ENCODE measurements around the gene RAMP2.

DNA sequence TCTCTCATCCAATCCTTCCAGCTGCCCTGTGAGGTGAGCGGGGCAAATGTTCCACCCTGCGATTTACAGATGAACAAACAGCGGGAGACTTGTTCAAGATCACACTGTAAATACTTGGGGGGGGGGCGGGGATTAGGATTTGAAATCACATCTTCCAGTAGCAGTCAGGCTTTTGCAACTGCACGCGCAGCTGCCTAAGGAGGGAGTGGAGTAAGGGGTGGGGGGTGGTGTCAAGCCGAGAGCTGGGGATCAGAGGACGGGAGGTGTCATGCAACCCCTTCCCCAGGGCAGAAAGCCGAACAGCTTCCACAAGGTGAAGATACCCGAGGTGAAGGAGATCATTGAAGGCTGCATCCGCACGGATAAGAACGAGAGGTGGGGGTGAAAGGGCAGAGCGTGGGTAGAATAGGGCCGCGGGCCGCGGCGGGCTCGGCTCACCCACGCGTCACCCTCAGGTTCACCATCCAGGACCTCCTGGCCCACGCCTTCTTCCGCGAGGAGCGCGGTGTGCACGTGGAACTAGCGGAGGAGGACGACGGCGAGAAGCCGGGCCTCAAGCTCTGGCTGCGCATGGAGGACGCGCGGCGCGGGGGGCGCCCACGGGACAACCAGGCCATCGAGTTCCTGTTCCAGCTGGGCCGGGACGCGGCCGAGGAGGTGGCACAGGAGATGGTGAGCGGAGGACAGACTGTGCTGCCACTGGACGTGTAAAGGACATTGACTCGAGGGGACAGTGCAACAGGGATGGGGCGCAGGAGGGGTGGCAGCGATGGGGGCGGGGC, 24.0 kb downstream of the RAMP2 start:
- no peak for TF ChIP-seq POLR2AphosphoS5 (IDR thresholded peaks at IDR 0.05)
- TF ChIP-seq, protein P1, sequence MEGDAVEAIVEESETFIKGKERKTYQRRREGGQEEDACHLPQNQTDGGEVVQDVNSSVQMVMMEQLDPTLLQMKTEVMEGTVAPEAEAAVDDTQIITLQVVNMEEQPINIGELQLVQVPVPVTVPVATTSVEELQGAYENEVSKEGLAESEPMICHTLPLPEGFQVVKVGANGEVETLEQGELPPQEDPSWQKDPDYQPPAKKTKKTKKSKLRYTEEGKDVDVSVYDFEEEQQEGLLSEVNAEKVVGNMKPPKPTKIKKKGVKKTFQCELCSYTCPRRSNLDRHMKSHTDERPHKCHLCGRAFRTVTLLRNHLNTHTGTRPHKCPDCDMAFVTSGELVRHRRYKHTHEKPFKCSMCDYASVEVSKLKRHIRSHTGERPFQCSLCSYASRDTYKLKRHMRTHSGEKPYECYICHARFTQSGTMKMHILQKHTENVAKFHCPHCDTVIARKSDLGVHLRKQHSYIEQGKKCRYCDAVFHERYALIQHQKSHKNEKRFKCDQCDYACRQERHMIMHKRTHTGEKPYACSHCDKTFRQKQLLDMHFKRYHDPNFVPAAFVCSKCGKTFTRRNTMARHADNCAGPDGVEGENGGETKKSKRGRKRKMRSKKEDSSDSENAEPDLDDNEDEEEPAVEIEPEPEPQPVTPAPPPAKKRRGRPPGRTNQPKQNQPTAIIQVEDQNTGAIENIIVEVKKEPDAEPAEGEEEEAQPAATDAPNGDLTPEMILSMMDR (IDR thresholded peaks at IDR 0.05): no peak

Data from stomach (tissue), 4 donors.